HUES48 (cell line): ENCODE results near the gene INO80E.

Experiments used
- H3K27ac ChIP-seq: one replicate; pipeline ENCODE4 v1.7.0; 2013; ENCODE audit warnings: low read depth, low read length, inconsistent platforms
- H3K27me3 ChIP-seq: 2 replicates; pipeline ENCODE4 v1.6.1; 2013; ENCODE audit warnings: mild to moderate bottlenecking, low read length; ENCODE audit not compliant: control insufficient read depth, insufficient read depth
- H3K36me3 ChIP-seq: 2 replicates; pipeline ENCODE4 v1.6.1; 2013; ENCODE audit warnings: low read length; ENCODE audit not compliant: control insufficient read depth, insufficient read depth
- H3K4me1 ChIP-seq: 2 replicates; pipeline ENCODE4 v1.6.1; 2013; ENCODE audit warnings: mild to moderate bottlenecking, low read length; ENCODE audit not compliant: control insufficient read depth, insufficient read depth
- H3K4me3 ChIP-seq: 2 replicates; pipeline ENCODE4 v1.5.1; 2013; ENCODE audit warnings: mild to moderate bottlenecking, low read depth, low read length
- H3K9ac ChIP-seq: 2 replicates; pipeline ENCODE4 v1.6.1; 2013; ENCODE audit warnings: mild to moderate bottlenecking, low read depth, low read length, moderate library complexity
- H3K9me3 ChIP-seq: 2 replicates; pipeline ENCODE4 v1.6.1; 2013; ENCODE audit warnings: low read length; ENCODE audit not compliant: control insufficient read depth, insufficient read depth

The INO80E gene

DNA sequence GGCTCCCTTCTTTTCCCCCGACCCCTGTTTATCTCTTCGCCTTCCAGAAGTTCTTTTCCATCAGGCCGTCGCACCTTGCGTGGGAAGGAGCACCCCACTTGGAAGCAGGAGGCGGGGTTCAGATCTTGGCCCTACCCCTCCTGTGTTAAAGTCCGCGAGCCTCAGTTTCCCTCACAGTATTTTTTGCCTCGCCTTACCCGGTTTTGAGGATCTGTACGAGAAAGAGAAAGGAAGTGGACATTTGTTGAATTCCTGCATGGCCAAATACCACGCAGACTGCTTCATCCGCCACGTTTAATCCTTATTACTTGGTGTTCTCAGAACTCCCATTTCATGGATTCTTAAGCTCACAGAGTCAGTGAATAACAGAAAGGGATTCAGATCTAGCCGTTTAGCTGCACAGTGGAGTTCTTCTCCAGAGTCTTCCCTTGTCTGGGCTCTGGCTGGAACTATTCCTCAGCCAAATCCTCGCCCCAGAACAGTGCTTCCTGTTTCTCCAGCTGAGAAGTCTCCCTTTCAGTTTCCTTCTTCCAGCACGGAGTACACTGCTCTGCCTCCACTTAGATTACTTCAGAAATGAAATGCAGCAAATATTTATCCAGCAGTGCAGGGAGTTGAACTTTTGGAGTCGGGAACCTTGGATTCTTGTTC, 33.6 kb upstream of the INO80E start:
- peak overlapping the region; percentile 39; the same call in 1 of the 2 replicates for H3K9ac ChIP-seq
- peaks cover 6% of the 10 kb centered on the region for H3K4me1 ChIP-seq
- peaks cover 12% of the 10 kb centered on the region; the same call in 1 of the 2 replicates for H3K36me3 ChIP-seq
- H3K9me3 ChIP-seq = no peaks in the 10 kb centered on the region
- peak overlapping the region; percentile 14 for H3K27ac ChIP-seq
- peak overlapping the region; percentile 89 for H3K4me3 ChIP-seq
- H3K27me3 ChIP-seq = no peaks in the 10 kb centered on the region

DNA sequence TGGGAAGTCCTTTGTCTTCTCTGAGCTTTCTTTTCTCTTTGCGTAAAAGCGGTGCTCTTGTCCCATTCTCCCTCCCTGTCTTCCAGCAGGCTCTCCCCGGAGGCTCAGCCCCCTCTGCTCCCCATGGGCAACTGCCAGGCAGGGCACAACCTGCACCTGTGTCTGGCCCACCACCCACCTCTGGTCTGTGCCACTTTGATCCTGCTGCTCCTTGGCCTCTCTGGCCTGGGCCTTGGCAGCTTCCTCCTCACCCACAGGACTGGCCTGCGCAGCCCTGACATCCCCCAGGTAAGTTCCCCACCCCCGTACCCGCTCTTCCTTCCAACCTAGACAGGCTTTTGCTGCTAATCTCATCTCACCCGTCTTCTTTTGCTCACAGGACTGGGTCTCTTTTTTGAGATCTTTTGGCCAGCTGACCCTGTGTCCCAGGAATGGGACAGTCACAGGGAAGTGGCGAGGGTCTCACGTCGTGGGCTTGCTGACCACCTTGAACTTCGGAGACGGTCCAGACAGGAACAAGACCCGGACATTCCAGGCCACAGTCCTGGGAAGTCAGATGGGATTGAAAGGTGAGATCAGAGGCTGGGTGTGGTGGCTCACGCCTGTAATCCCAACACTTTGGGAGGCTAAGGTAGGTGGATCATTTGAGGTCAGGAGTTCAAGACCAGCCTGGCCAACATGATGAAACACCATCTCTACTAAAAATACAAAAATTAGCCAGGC, 32.9 kb upstream of the INO80E start:
- peaks cover 6% of the 10 kb centered on the region for H3K4me1 ChIP-seq
- H3K4me3 ChIP-seq = peak overlapping the region; percentile 89; the same call in 1 of the 2 replicates
- H3K9ac ChIP-seq = no peak overlapping the region
- H3K27ac ChIP-seq = no peak overlapping the region
- peaks cover 16% of the 10 kb centered on the region for H3K36me3 ChIP-seq
- H3K9me3 ChIP-seq = no peaks in the 10 kb centered on the region
- H3K27me3 ChIP-seq = no peaks in the 10 kb centered on the region

DNA sequence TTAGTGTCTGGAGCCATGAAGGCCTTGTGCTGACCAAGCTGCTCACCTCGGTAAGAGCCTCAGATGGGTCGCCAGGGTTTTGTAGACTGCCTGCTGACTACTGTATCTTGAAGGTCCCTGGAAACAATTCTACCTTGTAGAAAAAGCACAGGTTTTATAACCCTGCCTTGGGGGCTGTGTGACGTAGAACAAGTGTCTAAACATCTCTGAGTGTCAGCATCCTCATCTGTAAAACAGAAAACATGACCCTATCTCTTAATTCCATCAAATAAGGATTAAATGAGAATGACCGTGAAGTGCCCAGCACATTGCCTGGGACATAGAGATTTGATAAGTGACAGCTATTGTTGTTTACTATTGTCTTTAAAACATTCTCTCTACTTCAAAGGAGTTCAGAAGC, 27.8 kb upstream of the INO80E start:
- Histone ChIP-seq H3K36me3 (peaks cover 37% of the 10 kb centered on the region), H3K27ac (no peak overlapping the region), H3K4me1 (no peaks in the 10 kb centered on the region), H3K9me3 (peaks cover 9% of the 10 kb centered on the region), H3K9ac (no peak overlapping the region), H3K27me3 (peaks cover 11% of the 10 kb centered on the region), H3K4me3 (no peak overlapping the region)

- H3K4me1 ChIP-seq = peaks cover 16% of the 10 kb centered on the region
- no peak overlapping the region for H3K27ac ChIP-seq
Observed at GRCh38 chr16:29971304-29971703, 24.7 kb upstream of the INO80E start.

DNA sequence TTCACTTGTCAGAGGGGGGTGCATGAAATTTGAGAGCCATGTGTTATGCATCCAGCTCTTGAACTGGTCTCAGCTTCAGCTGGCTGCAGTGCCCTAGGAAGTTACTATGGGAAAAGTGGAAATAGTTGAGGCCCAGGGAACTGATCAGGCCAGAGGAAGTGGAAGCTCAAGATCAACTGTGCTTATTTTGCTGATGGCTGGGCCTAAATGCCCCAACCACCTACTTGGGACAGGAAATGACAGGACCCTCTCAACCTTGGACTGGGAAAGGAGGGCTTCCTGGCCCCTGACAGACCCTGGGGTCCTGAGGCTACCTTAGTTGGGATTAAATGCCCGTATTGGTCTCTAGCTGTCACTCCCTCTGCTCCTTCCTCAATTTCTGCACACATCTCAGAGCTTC, 23.5 kb upstream of the INO80E start:
- Histone ChIP-seq H3K9ac (no peak overlapping the region), H3K9me3 (peaks cover 9% of the 10 kb centered on the region), H3K36me3 (peaks cover 25% of the 10 kb centered on the region), H3K27ac (no peak overlapping the region), H3K4me3 (no peak overlapping the region), H3K4me1 (peaks cover 23% of the 10 kb centered on the region), H3K27me3 (peaks cover 11% of the 10 kb centered on the region)

More at GRCh38 chr16:29971304-29971703, 24.7 kb upstream of the INO80E start:
- Histone ChIP-seq H3K4me3 (no peak overlapping the region), H3K27me3 (peaks cover 11% of the 10 kb centered on the region), H3K9me3 (peaks cover 9% of the 10 kb centered on the region), H3K36me3 (peaks cover 30% of the 10 kb centered on the region), H3K9ac (no peak overlapping the region)

DNA sequence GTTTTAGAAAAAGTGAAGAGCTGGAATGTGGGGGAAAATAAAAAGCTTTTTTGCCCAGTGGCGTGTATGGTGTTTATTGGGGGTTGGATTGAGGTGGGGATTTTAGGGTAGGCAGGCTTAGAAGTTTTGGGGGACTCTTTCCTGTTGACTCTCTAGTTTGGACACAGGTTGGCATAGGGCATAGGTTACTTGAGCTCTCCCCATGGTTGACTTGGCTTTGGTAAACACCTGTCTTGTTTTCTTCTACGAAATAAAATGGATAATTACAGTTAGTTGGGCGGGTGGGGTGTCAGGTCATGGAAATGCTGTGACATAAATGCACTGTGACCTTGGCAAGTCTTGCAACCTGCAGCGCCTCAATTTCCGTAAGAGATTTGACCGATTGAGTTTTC, 23.1 kb upstream of the INO80E start:
- H3K9me3 ChIP-seq = peaks cover 9% of the 10 kb centered on the region
- peaks cover 11% of the 10 kb centered on the region for H3K27me3 ChIP-seq
- no peak overlapping the region for H3K4me3 ChIP-seq
- peaks cover 23% of the 10 kb centered on the region for H3K4me1 ChIP-seq
- peaks cover 28% of the 10 kb centered on the region for H3K36me3 ChIP-seq
- no peak overlapping the region for H3K27ac ChIP-seq
- no peak overlapping the region for H3K9ac ChIP-seq

- H3K9ac ChIP-seq = peak within 1 kb of the TSS; percentile 63
- H3K4me3 ChIP-seq = peak within 1 kb of the TSS; percentile 90
- H3K27me3 ChIP-seq = peaks cover 11% of the 10 kb centered on the region
- H3K27ac ChIP-seq = peak within 1 kb of the TSS; percentile 89
- peaks cover 23% of the 10 kb centered on the region for H3K4me1 ChIP-seq
- H3K9me3 ChIP-seq = peaks cover 9% of the 10 kb centered on the region
- peaks cover 28% of the 10 kb centered on the region for H3K36me3 ChIP-seq
Observed at GRCh38 chr16:29973384-29974246, 22.4 kb upstream of the INO80E start, which contains the start of gene TAOK2. TSS of gene TAOK2 (plus strand) at chr16:29973868. CDS start at chr16:29977773, 3,905 bp downstream.

DNA sequence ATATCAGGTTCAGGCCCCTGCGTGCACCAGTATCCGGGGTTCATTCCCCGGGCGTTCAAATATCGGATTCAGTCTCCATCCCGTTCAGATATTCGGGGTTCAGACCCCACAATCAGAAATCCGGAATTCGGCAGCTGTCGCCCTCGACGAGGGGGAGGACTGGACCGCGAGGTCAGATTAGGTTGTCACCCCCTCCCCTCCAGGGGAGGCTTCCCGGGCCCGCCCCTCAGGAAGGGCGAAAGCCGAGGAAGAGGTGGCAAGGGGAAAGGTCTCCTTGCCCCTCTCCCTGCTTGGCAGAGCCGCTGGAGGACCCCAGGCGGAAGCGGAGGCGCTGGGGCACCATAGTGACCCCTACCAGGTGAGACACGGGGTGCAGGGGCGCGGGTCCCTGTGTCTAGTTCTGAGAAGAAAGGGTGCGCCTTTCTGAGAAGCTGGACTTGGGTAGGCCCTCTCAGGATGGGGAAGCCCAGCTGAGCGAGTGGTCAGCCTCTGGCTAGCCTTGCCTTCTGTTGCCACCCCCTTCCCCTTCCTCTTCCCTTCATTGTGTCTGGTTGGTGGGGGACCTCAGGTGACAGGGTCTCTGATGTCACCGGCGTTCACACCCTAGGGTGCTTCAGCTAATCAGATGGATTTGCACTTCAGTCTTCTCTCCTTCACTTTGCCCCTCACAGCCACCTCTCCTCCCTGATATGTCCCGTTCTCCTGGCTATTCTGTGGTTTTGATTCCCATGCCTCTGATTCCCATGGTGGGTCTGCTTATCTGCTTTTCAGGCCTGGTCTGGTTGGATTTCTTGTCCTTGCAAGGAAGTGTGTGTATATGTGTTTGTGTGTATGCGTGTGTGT, 21.5 kb upstream of the INO80E start:
- peak overlapping the region; percentile 90 for H3K4me3 ChIP-seq
- peak overlapping the region; percentile 89 for H3K27ac ChIP-seq
- peak overlapping the region; percentile 63; the same call in 1 of the 2 replicates for H3K9ac ChIP-seq
- peaks cover 31% of the 10 kb centered on the region for H3K36me3 ChIP-seq
- H3K4me1 ChIP-seq = peaks cover 23% of the 10 kb centered on the region
- H3K27me3 ChIP-seq = peaks cover 11% of the 10 kb centered on the region
- H3K9me3 ChIP-seq = peaks cover 9% of the 10 kb centered on the region

GRCh38 chr16:29975134-29975538, 20.9 kb upstream of the INO80E start:
- peaks cover 23% of the 10 kb centered on the region for H3K4me1 ChIP-seq
- peak overlapping the region; percentile 90 for H3K4me3 ChIP-seq
- peaks cover 11% of the 10 kb centered on the region for H3K27me3 ChIP-seq
- H3K36me3 ChIP-seq = peaks cover 34% of the 10 kb centered on the region
- peaks cover 9% of the 10 kb centered on the region for H3K9me3 ChIP-seq
- no peak overlapping the region for H3K27ac ChIP-seq
- no peak overlapping the region for H3K9ac ChIP-seq
